ENCODE results near the gene MINK1. TPM values are rescaled to one million over a fixed set of nuclear protein-coding genes. Genes with fewer than 3 reads are reported as not detected.
"Not testable (repeated sequence)": the region's sequence is repeated elsewhere in the genome, so short reads cannot be mapped to it uniquely, and the experiment has no call there.

The MINK1 gene
- polyA plus RNA-seq, 1 donor from 2014 or later = 21.4 TPM

DNA sequence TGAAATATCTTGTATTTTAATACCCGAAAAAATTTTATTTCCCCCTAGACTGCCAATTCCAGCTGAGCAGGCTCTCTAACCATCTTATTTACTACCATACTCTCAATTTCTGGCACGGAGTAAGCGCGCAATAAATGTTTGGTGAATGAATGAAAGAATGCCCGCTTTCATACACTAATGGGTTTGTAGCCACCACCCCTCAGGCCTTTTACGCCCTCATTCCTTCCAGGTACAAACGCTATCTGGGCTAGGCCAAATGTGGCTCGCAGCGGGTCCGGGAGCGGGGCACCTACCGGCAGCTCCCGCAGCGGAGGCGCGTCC lies 26.7 kb upstream of the MINK1 start:
- Mint-ChIP-seq H3K27me3 (no peaks in the 10 kb centered on the region), H3K4me3 (peak overlapping the region; percentile 67 to 83 (median 78)), H3K9me3 (no peaks in the 10 kb centered on the region), H3K4me1 (peaks cover 6 to 13% (median 10%) of the 10 kb centered on the region in 3 donors), H3K36me3 (peaks cover 6% of the 10 kb centered on the region), H3K27ac (peak overlapping the region in 1 of 3 donors; percentile 35)

- H3K4me1 Mint-ChIP-seq = peaks cover 6 to 13% (median 10%) of the 10 kb centered on the region in 3 donors
- H3K4me3 Mint-ChIP-seq = peak within 1 kb of the TSS; percentile 79 to 90 (median 85)
- H3K9me3 Mint-ChIP-seq = no peaks in the 10 kb centered on the region
- H3K36me3 Mint-ChIP-seq = peaks cover 6% of the 10 kb centered on the region
- H3K27me3 Mint-ChIP-seq = no peaks in the 10 kb centered on the region
- H3K27ac Mint-ChIP-seq = peak within 1 kb of the TSS in 1 of 3 donors; percentile 35
Measured at GRCh38 chr17:4806777-4807604, 26.1 kb upstream of the MINK1 start, which contains the start of gene PLD2. TSS of gene PLD2 (plus strand) at chr17:4807152. CDS start at chr17:4807773, 621 bp downstream.

- Mint-ChIP-seq H3K4me1 (peaks cover 6 to 13% (median 10%) of the 10 kb centered on the region in 3 donors), H3K27ac (peak overlapping the region in 1 of 3 donors; percentile 47), H3K9me3 (no peaks in the 10 kb centered on the region), H3K27me3 (no peaks in the 10 kb centered on the region), H3K4me3 (peak overlapping the region; percentile 79 to 90 (median 85)), H3K36me3 (peaks cover 6% of the 10 kb centered on the region)
Measured at GRCh38 chr17:4807605-4808377, 25.3 kb upstream of the MINK1 start.

DNA sequence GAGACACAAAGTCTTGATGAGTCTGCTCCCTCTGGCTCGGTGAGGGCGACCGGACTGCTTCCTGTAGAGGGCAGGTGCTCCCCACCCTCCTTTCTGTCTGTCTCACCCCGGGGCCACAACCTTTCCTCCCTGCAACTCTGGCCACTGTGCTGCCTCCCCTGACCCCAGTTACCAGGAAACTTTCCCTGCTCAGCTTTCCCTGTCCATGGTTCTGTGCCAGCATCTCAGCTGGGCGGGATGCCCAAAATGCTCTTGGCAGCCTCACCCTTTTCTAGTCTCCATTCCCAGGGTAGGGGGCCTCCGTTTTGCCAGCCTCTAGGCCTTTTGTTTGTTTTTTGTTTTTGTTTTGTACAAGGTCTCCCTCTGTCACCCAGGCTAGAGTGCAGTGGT lies 24.8 kb upstream of the MINK1 start:
- H3K9me3 Mint-ChIP-seq = no peaks in the 10 kb centered on the region
- H3K27ac Mint-ChIP-seq = peak overlapping the region in 2 of 3 donors; percentile 47 to 95
- peak overlapping the region; percentile 79 to 90 (median 85) for H3K4me3 Mint-ChIP-seq
- H3K27me3 Mint-ChIP-seq = no peaks in the 10 kb centered on the region
- peaks cover 6% of the 10 kb centered on the region for H3K36me3 Mint-ChIP-seq
- peaks cover 6 to 13% (median 10%) of the 10 kb centered on the region in 3 donors for H3K4me1 Mint-ChIP-seq

- Mint-ChIP-seq H3K27ac (no peak overlapping the region), H3K4me3 (peak overlapping the region in 1 of 4 donors; percentile 55), H3K36me3 (peaks cover 6% of the 10 kb centered on the region), H3K4me1 (peaks cover 6 to 13% (median 10%) of the 10 kb centered on the region in 3 donors), H3K9me3 (no peaks in the 10 kb centered on the region), H3K27me3 (no peaks in the 10 kb centered on the region)
Measured at GRCh38 chr17:4810696-4811290, 22.3 kb upstream of the MINK1 start.

DNA sequence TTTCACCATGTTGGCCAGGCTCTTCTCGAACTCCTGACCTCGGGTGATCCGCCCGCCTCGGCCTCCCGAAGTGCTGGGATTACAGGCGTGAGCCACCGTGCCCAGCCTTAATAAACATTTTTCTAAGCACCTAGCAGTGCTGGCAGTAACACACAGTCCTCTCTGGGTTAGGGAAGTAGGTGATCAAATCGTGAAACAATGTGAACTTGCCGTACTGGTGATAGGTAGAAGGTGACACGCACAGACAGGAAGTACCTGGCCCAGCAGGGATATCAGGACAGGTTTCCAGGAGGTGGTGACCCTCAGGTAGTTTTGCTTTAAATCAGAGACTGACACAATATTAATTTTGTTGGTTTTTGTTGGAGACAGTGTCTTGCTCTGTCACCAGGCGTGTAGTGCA lies 21.7 kb upstream of the MINK1 start:
- Mint-ChIP-seq H3K9me3 (no peaks in the 10 kb centered on the region), H3K27ac (no peak overlapping the region), H3K4me3 (peak overlapping the region in 1 of 4 donors; percentile 15), H3K27me3 (no peaks in the 10 kb centered on the region), H3K4me1 (peaks cover under 1 to 8% (median 8%) of the 10 kb centered on the region in 3 donors), H3K36me3 (peaks cover 6% of the 10 kb centered on the region)

DNA sequence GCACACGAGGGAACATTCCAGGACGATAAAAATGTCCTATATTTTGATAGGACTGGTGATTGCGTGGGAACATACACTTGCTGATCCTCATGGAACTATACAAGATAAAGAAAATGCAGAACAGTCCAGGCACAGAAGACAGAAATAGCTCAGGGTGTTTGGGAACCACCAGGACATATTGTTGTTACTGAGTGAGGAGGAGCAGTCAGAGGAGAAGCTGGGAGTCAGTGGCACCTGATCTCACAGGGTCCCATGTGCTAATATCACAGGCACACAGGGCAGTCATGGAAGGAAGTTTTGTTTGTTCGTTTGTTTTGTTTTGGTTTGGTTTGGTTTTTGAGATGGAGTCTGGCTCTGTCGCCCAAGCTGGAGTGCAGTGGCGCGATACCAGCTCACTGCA lies 20.4 kb upstream of the MINK1 start:
- H3K27ac Mint-ChIP-seq = peak overlapping the region in 1 of 3 donors; percentile 5

GRCh38 chr17:4815043-4815675 lies 18.0 kb upstream of the MINK1 start:
- Mint-ChIP-seq H3K36me3 (peaks cover 5% of the 10 kb centered on the region), H3K27ac (no peak overlapping the region), H3K4me3 (no peak overlapping the region)

More for the DNA sequence above, 20.4 kb upstream of the MINK1 start:
- no peak overlapping the region for H3K4me3 Mint-ChIP-seq
- no peaks in the 10 kb centered on the region for H3K9me3 Mint-ChIP-seq
- peaks cover 6% of the 10 kb centered on the region for H3K36me3 Mint-ChIP-seq
- H3K4me1 Mint-ChIP-seq = peaks cover 0 to 8% (median 8%) of the 10 kb centered on the region in 3 donors
- H3K27me3 Mint-ChIP-seq = no peaks in the 10 kb centered on the region

GRCh38 chr17:4816826-4817225 lies 16.3 kb upstream of the MINK1 start:
- no peak overlapping the region for H3K27ac Mint-ChIP-seq

More at GRCh38 chr17:4815043-4815675, 18.0 kb upstream of the MINK1 start:
- Mint-ChIP-seq H3K4me1 (peaks cover 0 to 6% (median 0%) of the 10 kb centered on the region in 3 donors), H3K27me3 (no peaks in the 10 kb centered on the region), H3K9me3 (no peaks in the 10 kb centered on the region)

GRCh38 chr17:4818276-4818675 lies 14.9 kb upstream of the MINK1 start:
- Mint-ChIP-seq H3K9me3 (no peaks in the 10 kb centered on the region), H3K36me3 (peaks cover 3% of the 10 kb centered on the region), H3K27ac (no peak overlapping the region), H3K27me3 (no peaks in the 10 kb centered on the region), H3K4me1 (peaks cover 0 to 4% (median 0%) of the 10 kb centered on the region in 3 donors), H3K4me3 (no peak overlapping the region)

More at GRCh38 chr17:4816826-4817225, 16.3 kb upstream of the MINK1 start:
- peaks cover 3% of the 10 kb centered on the region for H3K36me3 Mint-ChIP-seq
- H3K27me3 Mint-ChIP-seq = no peaks in the 10 kb centered on the region
- H3K4me1 Mint-ChIP-seq = peaks cover 0 to 4% (median 0%) of the 10 kb centered on the region in 3 donors
- H3K4me3 Mint-ChIP-seq = no peak overlapping the region
- H3K9me3 Mint-ChIP-seq = no peaks in the 10 kb centered on the region

- H3K27ac Mint-ChIP-seq = no peak overlapping the region
- H3K4me1 Mint-ChIP-seq = peaks cover 0 to 4% (median 0%) of the 10 kb centered on the region in 3 donors
- no peak overlapping the region for H3K4me3 Mint-ChIP-seq
- no peaks in the 10 kb centered on the region for H3K27me3 Mint-ChIP-seq
- no peaks in the 10 kb centered on the region for H3K9me3 Mint-ChIP-seq
- peaks cover 3% of the 10 kb centered on the region for H3K36me3 Mint-ChIP-seq
Measured at GRCh38 chr17:4822835-4823234, 10.3 kb upstream of the MINK1 start.

GRCh38 chr17:4823373-4824089 lies 9.6 kb upstream of the MINK1 start:
- no peaks in the 10 kb centered on the region for H3K9me3 Mint-ChIP-seq
- no peak overlapping the region for H3K4me3 Mint-ChIP-seq
- H3K4me1 Mint-ChIP-seq = peaks cover 0 to 4% (median 0%) of the 10 kb centered on the region in 3 donors
- peaks cover 3% of the 10 kb centered on the region for H3K36me3 Mint-ChIP-seq
- H3K27me3 Mint-ChIP-seq = peaks cover 2% of the 10 kb centered on the region
- no peak overlapping the region for H3K27ac Mint-ChIP-seq

GRCh38 chr17:4827399-4827798 lies 5.7 kb upstream of the MINK1 start:
- Mint-ChIP-seq H3K27ac (no peak overlapping the region), H3K4me1 (no peaks in the 10 kb centered on the region), H3K4me3 (no peak overlapping the region), H3K27me3 (peaks cover 2% of the 10 kb centered on the region), H3K36me3 (no peaks in the 10 kb centered on the region), H3K9me3 (no peaks in the 10 kb centered on the region)

GRCh38 chr17:4832829-4833177 lies 337 bp upstream of the MINK1 start:
- H3K27me3 Mint-ChIP-seq = not testable (repeated sequence)

More at GRCh38 chr17:4832829-4833177, 337 bp upstream of the MINK1 start:
- not testable (repeated sequence) for H3K36me3 Mint-ChIP-seq, H3K9me3 Mint-ChIP-seq
- Mint-ChIP-seq H3K4me3 (peak overlapping the region; percentile 83 to 97 (median 94)), H3K4me1 (peaks cover 14 to 25% (median 24%) of the 10 kb centered on the region in 3 donors), H3K27ac (peak overlapping the region; percentile 89 to 98 (median 96))
